Measurements from ENCODE around the gene MIPOL1.

DNA sequence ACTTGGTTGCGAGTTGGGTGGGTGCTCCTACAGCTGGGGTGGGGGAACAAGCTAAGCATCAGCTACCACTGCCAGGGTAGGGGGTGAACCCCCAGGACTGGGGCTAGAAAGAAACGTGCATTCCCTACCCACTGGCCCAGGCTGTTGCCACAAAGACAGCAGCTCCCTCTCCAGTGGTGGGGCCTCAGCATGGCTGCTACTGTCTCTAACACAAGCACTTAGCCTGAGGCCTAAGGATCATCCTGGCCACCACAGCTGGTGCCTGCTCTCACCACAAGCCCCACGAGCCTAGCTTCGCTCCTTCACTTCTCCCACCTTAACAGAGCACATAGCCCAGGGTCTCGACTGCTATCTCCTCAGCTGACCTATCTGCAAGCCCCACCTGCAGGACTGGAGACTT lies 44.3 kb upstream of the MIPOL1 start:
- TF ChIP-seq, protein P1, sequence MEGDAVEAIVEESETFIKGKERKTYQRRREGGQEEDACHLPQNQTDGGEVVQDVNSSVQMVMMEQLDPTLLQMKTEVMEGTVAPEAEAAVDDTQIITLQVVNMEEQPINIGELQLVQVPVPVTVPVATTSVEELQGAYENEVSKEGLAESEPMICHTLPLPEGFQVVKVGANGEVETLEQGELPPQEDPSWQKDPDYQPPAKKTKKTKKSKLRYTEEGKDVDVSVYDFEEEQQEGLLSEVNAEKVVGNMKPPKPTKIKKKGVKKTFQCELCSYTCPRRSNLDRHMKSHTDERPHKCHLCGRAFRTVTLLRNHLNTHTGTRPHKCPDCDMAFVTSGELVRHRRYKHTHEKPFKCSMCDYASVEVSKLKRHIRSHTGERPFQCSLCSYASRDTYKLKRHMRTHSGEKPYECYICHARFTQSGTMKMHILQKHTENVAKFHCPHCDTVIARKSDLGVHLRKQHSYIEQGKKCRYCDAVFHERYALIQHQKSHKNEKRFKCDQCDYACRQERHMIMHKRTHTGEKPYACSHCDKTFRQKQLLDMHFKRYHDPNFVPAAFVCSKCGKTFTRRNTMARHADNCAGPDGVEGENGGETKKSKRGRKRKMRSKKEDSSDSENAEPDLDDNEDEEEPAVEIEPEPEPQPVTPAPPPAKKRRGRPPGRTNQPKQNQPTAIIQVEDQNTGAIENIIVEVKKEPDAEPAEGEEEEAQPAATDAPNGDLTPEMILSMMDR (IDR thresholded peaks at IDR 0.05; ENCODE audit: low read length), result no peak
- no peak for TF ChIP-seq EZH2 (IDR thresholded peaks at IDR 0.05; ENCODE audit: borderline replicate concordance, low read length)
